ENCODE results near the gene PAX5. TPM values are rescaled to one million over a fixed set of nuclear protein-coding genes. Genes with fewer than 3 reads are reported as not detected.

PAX5 gene
- total and polyA plus RNA-seq, 2 of the 13 experiments (the other 11 are each of a cell fraction or from before 2014, with no cell fraction given) = not detected

DNA sequence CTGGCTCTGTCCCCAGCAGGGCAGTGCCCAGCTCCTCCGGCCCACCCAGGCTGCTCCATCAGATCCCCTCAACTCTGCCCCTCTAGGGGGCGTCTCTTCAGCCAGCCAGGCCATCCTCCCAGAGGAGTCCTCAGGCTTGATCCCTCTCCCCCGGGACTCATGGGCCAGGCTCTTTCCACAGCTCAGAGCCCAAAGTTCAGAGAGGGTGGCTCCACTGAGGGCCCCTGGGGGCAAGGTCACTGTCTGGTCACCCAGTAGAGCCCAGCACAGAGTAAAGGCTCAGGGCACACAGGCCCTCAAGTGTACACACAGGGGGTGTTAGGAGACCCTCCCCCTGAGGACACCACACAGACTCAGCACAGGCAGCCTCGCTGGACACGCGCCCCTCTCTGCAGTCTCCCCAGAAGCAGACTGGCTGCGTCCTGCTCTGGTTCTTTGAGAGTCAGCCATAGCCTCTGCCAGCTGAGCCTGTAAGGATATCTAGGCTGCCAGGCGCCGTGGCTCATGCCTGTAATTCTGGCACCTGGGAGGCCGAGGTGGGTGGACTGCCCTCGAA is 64.8 kb downstream of the PAX5 start (continued):
- TF ChIP-seq, protein P1, sequence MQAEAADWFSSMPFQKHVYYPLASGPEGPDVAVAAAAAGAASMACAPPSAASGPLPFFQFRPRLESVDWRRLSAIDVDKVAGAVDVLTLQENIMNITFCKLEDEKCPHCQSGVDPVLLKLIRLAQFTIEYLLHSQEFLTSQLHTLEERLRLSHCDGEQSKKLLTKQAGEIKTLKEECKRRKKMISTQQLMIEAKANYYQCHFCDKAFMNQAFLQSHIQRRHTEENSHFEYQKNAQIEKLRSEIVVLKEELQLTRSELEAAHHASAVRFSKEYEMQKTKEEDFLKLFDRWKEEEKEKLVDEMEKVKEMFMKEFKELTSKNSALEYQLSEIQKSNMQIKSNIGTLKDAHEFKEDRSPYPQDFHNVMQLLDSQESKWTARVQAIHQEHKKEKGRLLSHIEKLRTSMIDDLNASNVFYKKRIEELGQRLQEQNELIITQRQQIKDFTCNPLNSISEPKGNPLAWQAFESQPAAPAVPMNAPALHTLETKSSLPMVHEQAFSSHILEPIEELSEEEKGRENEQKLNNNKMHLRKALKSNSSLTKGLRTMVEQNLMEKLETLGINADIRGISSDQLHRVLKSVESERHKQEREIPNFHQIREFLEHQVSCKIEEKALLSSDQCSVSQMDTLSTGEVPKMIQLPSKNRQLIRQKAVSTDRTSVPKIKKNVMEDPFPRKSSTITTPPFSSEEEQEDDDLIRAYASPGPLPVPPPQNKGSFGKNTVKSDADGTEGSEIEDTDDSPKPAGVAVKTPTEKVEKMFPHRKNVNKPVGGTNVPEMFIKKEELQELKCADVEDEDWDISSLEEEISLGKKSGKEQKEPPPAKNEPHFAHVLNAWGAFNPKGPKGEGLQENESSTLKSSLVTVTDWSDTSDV (CRISPR knock-in tag; IDR thresholded peaks at IDR 0.05) = no peak
- TF ChIP-seq, protein P2, sequence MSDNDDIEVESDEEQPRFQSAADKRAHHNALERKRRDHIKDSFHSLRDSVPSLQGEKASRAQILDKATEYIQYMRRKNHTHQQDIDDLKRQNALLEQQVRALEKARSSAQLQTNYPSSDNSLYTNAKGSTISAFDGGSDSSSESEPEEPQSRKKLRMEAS (IDR thresholded peaks at IDR 0.05) = no peak
- TF ChIP-seq ZNF549 (CRISPR knock-in tag; IDR thresholded peaks at IDR 0.05) (no peak), HOXA5 (CRISPR knock-in tag; IDR thresholded peaks at IDR 0.05) (no peak), SNAPC2 (CRISPR knock-in tag; IDR thresholded peaks at IDR 0.05) (no peak), ZNF740 (CRISPR knock-in tag; IDR thresholded peaks at IDR 0.05) (no peak), AHR (CRISPR knock-in tag; IDR thresholded peaks at IDR 0.05) (no peak), ETV5 (CRISPR knock-in tag; IDR thresholded peaks at IDR 0.05; ENCODE audit: borderline replicate concordance) (no peak), KDM3A (CRISPR knock-in tag; IDR thresholded peaks at IDR 0.05; ENCODE audit: low read depth) (no peak), CBX5 (CRISPR knock-in tag; IDR thresholded peaks at IDR 0.05; ENCODE audit: borderline replicate concordance) (no peak), TCF7L2 (IDR thresholded peaks at IDR 0.05; ENCODE audit: low read depth, low read length) (no peak), TOE1 (CRISPR knock-in tag; IDR thresholded peaks at IDR 0.05) (no peak), ZNF205 (CRISPR knock-in tag; IDR thresholded peaks at IDR 0.05) (no peak), PAF1 (CRISPR knock-in tag; IDR thresholded peaks at IDR 0.05) (no peak), NPAS2 (CRISPR knock-in tag; IDR thresholded peaks at IDR 0.05; ENCODE audit: borderline replicate concordance) (no peak)
- TF ChIP-seq, protein P3, sequence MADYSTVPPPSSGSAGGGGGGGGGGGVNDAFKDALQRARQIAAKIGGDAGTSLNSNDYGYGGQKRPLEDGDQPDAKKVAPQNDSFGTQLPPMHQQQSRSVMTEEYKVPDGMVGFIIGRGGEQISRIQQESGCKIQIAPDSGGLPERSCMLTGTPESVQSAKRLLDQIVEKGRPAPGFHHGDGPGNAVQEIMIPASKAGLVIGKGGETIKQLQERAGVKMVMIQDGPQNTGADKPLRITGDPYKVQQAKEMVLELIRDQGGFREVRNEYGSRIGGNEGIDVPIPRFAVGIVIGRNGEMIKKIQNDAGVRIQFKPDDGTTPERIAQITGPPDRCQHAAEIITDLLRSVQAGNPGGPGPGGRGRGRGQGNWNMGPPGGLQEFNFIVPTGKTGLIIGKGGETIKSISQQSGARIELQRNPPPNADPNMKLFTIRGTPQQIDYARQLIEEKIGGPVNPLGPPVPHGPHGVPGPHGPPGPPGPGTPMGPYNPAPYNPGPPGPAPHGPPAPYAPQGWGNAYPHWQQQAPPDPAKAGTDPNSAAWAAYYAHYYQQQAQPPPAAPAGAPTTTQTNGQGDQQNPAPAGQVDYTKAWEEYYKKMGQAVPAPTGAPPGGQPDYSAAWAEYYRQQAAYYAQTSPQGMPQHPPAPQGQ (CRISPR knock-in tag; IDR thresholded peaks at IDR 0.05; ENCODE audit: borderline replicate concordance) = no peak
- TF ChIP-seq, protein P4, sequence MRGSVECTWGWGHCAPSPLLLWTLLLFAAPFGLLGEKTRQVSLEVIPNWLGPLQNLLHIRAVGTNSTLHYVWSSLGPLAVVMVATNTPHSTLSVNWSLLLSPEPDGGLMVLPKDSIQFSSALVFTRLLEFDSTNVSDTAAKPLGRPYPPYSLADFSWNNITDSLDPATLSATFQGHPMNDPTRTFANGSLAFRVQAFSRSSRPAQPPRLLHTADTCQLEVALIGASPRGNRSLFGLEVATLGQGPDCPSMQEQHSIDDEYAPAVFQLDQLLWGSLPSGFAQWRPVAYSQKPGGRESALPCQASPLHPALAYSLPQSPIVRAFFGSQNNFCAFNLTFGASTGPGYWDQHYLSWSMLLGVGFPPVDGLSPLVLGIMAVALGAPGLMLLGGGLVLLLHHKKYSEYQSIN (CRISPR knock-in tag; IDR thresholded peaks at IDR 0.05; ENCODE audit: borderline replicate concordance) = no peak
- TF ChIP-seq, protein P5, sequence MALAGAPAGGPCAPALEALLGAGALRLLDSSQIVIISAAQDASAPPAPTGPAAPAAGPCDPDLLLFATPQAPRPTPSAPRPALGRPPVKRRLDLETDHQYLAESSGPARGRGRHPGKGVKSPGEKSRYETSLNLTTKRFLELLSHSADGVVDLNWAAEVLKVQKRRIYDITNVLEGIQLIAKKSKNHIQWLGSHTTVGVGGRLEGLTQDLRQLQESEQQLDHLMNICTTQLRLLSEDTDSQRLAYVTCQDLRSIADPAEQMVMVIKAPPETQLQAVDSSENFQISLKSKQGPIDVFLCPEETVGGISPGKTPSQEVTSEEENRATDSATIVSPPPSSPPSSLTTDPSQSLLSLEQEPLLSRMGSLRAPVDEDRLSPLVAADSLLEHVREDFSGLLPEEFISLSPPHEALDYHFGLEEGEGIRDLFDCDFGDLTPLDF (CRISPR knock-in tag; IDR thresholded peaks at IDR 0.05) = no peak
- TF ChIP-seq, protein P6, sequence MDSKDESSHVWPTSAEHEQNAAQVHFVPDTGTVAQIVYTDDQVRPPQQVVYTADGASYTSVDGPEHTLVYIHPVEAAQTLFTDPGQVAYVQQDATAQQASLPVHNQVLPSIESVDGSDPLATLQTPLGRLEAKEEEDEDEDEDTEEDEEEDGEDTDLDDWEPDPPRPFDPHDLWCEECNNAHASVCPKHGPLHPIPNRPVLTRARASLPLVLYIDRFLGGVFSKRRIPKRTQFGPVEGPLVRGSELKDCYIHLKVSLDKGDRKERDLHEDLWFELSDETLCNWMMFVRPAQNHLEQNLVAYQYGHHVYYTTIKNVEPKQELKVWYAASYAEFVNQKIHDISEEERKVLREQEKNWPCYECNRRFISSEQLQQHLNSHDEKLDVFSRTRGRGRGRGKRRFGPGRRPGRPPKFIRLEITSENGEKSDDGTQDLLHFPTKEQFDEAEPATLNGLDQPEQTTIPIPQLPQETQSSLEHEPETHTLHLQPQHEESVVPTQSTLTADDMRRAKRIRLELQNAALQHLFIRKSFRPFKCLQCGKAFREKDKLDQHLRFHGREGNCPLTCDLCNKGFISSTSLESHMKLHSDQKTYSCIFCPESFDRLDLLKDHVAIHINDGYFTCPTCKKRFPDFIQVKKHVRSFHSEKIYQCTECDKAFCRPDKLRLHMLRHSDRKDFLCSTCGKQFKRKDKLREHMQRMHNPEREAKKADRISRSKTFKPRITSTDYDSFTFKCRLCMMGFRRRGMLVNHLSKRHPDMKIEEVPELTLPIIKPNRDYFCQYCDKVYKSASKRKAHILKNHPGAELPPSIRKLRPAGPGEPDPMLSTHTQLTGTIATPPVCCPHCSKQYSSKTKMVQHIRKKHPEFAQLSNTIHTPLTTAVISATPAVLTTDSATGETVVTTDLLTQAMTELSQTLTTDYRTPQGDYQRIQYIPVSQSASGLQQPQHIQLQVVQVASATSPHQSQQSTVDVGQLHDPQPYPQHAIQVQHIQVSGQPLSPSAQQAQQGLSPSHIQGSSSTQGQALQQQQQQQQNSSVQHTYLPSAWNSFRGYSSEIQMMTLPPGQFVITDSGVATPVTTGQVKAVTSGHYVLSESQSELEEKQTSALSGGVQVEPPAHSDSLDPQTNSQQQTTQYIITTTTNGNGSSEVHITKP (CRISPR knock-in tag; IDR thresholded peaks at IDR 0.05; ENCODE audit: low read depth) = no peak

All from HepG2 (cell line).